ENCODE results near the gene AKNAD1.
"Not testable (repeated sequence)": the region's sequence is repeated elsewhere in the genome, so short reads cannot be mapped to it uniquely, and the experiment has no call there.

The AKNAD1 gene

GRCh38 chr1:108856994-108857393 is at the start of gene AKNAD1:
AKNAD1 (minus strand) TSS chr1:108857094; CDS start chr1:108852664, 4,430 bp downstream.
- no peak for DNase-seq

DNA sequence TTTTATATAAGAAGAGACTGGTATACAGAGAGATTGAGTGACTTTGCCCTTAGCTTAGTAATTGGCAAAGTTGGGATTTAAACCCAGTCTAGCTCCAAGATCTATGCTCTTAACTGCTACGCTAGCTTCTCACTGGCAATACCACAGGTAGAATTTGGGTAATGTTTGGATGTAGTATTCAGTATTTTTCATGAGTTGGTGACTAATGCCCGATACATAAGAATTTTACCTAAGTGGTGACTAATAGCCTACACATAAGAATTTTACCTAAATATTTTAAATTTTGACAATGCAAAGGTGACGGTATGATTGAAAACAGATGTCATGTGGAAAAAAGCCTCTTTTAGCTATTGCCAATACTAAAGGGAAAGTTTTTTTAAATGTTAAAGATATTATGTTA is 44.2 kb upstream of the AKNAD1 start:
- no peak for DNase-seq

DNA sequence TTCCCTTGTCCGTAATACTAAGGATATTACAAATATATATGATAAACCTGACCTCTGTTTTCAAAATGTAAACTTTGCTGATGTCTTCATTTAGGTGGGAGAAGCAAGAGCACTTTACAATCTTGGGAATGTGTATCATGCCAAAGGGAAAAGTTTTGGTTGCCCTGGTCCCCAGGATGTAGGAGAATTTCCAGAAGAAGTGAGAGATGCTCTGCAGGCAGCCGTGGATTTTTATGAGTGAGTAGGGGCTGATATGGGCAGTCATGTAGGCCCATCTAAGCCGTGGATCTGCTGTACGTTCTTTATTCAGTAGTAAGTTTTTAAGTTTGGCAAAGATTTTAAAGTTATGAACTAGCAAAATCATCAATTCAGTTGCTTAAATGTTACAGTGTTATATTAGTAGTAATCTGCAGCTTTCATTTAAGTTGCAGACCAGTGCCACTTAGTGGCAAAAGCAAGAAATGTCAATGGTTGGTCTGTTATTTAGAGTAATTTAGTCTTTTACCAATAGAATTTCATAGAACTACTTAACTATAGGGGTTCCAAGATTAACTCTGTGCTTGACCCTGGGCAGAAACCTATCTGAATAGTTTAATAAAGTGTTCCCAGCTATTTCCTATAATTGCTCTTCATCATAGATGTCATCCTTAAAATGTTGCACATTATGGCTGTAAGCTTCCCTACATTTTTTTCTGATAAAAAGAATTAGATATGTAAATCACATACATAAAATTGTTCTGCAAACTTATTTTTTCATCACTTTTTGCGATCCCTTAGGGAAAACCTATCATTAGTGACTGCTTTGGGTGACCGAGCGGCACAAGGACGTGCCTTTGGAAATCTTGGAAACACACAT is 41.2 kb upstream of the AKNAD1 start:
- no peak for DNase-seq

GRCh38 chr1:108896146-108897145 is 39.6 kb upstream of the AKNAD1 start:
- DNase-seq: no peak

DNA sequence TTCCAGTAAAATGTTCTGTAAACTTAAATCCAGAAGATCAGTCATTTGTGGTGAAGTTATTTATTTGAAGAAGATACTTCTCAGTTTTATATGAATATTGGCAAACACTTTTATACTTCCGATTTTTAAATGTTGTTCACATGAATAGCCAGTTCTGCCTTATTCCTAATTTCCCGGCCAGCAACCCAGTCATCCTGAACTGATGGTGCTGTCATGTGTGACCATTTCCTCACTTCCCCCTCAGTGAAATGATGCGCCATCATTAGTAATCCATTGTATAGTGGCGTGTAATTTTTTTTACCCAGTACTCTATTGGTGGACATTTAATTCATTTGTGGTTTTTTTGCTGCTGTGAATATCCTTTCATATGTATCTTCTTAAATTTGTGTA is 36.2 kb upstream of the AKNAD1 start:
- DNase-seq: no peak

DNA sequence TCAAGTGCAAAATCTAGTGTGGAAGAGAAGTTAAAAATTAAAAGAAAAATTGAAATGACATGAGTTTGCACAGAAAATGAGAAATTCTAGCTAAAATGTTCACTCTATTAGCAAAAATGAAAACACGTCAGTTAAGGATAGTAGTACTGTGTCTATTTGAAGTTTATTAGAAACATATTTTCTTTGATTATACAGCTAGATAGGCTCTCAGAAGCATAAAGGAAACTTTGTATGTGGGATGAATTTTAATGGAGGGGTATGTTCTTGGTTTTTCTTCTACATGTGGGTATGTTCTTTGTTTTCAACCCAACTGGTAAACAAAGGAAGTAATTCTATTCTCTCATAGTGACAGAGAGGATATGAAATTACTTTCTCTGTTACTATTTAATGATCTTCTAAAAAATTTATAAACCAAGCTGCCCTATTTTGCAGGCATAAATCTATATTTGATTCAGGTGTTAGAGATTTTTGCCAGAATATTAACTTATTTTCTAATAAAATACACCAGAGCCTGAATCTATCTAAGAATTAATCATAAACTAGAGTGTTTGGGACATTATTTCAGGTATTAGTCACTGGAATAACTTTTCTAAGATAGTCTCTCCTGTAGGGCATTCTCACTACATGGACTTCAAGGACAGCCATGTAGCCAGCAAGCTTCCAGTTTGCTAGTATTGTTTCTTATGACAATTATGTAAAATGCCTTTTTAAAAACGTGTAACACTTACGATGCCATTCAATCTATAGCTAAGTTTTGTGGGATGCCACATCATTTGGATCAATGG is 35.7 kb upstream of the AKNAD1 start:
- no peak for DNase-seq

DNA sequence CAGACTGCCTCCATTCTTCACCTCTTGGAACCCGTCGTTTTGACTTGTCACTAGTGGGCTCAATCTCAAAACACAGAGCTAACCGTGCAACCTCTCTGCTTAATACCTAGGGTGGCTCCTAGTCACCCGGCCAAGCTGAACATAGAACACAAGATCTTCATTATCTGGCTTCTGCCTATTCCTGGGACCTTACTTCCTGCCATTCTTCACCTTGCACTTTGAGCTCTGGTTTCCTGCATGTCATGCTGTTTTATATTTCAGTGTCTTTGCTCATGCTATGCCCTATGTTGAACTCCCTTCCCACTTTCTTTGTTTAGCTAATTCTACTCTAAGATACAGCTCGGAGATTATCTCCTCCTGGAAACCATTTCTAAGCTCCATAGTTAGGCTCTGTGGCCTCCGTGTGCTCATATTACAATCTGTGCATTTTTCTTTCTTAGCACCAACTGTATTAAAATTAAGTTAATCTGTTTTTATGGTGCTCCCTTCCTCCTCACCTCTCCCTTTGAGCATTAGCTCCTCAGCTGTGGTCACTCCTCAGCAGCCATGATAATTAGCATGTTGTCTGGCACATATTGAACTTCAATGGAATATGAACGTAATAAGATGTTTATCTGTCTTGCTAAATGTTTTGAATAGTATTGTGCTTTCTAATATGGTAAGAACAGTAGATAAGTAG is 33.0 kb upstream of the AKNAD1 start:
- DNase-seq: no peak

DNA sequence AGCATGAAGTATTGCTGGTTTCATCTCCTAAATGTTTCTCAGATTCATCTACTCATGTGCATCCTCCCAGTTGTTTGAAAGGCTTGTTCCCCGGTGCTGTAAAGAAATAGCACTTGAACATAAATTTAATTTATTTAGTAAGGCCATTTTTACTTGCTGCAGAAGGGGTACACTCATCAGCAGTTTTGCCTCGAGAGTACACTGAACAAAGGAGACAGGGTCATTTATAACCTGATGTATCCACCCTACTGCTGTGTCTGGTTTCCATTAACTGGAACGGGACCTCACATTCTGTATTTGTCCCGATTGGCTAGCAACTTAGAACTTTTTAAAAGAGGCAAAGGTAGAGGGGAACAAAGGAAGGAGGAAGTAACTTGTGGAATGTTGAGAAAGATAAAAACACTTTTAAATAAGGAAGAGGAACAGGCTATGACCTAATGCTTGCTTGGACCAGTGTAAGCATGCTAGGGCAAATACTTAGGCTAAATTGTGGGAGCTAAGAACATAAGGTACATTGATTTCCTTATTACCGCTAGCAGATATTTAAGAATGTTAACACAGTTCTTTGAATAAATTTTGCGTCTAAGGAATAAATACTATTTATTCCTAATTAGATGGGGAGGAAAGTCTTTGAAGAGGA is 32.2 kb upstream of the AKNAD1 start:
- DNase-seq: not testable (repeated sequence)

DNA sequence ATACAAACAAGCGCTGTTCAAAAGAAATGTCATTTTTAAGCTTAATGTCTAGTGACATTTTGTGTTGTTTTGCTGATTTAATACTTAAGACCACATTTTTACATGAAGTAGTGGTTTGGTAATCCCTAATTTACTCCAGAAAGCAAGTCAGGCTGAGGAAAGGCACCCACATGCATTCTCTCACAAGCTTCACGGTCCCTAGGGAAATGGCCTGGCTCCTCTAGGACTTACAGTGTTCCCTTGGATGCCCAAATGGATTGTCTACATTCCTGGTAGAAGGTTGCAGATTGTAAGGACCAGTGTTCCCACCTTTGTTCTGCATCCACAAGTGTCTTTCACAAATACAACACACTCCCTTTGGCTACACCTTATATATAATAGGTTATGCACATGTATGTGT is 29.4 kb upstream of the AKNAD1 start:
- DNase-seq: no peak

DNA sequence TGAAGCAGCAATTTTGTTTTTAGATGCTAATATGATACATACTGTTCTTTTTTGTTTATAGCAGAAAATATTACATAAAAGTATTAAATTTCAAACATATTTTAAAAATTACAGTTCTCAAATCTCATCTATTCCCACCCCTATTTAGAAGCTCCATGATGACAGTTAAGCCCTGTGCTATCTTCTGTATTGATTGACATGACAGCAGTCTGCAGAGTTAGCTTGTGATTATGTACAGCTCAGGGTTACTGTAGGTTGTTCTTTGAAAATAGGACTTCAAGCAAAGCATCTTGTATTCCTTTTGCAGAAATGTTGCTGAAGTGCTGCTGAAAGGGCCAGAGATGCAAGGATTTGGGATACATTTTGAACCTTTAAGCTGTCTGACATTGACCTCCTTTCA is 28.1 kb upstream of the AKNAD1 start:
- DNase-seq: no peak

DNA sequence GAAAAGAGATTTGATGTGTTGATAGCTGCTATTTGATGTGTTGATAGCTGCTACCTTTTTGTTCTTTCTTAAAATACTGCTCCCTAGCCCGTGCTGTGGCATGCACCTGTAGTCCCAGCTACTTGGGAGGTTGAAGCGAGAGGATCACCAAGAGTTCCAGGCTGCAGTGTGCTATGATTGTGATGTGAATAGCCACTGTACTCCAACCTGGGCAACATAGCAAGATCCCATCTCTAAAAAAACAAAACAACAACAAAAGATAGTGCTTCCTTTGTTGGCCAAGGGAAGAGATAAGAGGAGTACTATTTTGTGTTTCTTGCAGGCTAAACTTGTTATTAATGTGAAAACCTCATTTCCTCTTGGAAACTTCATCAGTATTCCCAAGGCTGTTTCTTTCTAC is 25.9 kb upstream of the AKNAD1 start:
- DNase-seq: no peak

GRCh38 chr1:108881369-108881768 is 24.5 kb upstream of the AKNAD1 start:
- DNase-seq: no peak

- no peak for DNase-seq
Observed at GRCh38 chr1:108880850-108881249, 24.0 kb upstream of the AKNAD1 start.

DNA sequence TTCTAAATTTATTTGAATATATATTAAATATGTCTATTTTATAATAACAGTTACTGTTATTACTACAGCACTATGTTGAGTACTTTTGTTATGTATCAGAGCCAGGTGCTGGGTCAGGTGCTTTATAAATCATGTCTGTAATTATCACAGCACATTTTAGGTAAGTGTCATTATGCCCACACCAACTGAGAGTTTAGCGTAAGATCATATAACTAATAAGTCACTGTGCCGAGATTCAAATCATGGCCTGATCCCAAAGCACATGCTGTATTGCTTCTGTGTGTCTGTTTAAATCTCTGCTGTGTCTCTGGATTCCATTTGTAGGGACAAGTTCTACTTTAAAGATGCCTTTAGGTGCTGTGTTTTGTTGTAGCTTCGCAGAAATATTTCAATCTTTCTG is 21.8 kb upstream of the AKNAD1 start:
- no peak for DNase-seq

DNA sequence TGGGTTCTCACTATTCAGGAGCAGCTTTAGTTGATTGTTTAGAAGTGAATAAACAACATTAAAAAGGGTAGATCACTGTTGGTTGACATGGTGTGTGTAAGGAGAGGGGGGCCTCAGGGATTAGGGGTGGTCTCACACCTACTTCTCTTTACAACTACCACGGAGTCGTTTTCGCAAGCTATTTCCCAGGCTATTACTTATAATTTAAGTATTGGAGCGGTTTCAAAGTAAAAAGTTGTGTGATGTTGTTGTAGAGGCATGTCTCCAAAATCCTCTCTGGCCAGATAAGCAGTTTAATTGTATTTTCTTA is 21.2 kb upstream of the AKNAD1 start:
- DNase-seq: no peak

DNA sequence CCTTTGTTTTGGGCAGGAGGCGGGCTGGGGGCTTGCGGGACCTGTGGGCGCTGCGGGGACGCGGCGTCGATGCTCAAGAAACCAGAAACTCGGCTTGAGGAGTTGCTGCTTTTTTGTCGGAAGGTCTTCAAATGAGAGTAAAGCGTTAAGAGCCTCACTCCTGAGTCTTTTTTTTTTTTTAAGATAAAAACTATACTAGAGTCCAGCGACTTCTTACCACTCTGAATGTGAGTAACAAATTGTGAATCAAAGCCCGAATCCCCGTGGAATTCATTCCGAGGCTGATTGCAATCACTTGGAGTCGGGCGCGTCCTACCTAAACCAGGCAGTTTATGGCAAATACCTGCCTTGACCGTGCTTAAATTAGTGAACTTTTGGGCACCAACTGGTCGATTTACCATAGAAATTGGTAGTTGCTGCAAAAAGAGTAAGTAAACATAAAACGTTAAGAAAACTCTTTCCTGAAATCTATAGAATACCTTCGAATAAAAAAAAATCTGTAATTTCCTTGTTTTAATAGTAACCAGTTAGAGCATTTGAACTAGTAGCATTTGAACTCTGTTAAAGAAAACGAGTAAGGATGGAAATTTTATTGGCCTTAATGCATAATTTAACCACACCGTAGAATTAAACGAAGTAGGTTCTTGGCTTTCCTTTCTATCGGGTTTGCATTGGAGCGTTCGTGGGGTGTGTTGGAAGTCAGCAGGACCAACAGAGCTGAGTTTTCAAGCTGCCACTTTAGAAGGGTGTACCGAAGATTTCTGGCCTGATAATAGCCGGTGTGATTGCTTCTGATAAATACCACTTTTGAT is 20.7 kb upstream of the AKNAD1 start:
- no peak for DNase-seq

- DNase-seq: no peak
Observed at GRCh38 chr1:108871050-108871724, 14.3 kb upstream of the AKNAD1 start.

GRCh38 chr1:108865316-108865910 is 8.5 kb upstream of the AKNAD1 start:
- no peak for DNase-seq

GRCh38 chr1:108863984-108864383 is 7.1 kb upstream of the AKNAD1 start:
- no peak for DNase-seq

Measured in stimulated activated CD4-positive, alpha-beta T cell treated with anti-CD3 and anti-CD28 coated beads, Interleukin-1b, Interleukin-23, amount 100 ng/mL, for 48 hours (primary cell).